ENCODE data around the gene LSAMP. TPM values are rescaled to one million over a fixed set of nuclear protein-coding genes. Genes with fewer than 3 reads are reported as not detected.

Gene LSAMP
- total RNA-seq, 1 donor from 2014 or later, result 4.4 TPM

DNA sequence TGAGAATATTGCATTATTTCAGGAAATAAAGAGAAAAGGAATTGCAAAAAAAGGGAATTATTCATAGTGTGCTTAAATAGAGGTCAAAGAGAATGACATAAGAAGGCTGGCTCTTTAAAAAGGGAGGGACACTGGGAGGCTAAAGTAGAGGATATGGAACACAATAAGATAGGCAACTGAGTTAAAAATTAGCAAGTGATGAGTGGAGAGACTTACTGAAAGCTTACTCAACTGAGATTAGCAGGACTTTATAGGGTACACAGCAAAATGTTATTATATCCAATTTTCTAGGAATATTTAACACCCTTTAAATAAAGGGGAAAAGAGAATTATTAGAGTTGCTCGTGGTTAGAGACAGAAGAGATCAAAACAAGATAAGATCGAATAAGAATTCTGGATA is 375.2 kb downstream of the LSAMP start:
- no peak for TF ChIP-seq CTCF (IDR thresholded peaks at IDR 0.05)
- H3K27ac Mint-ChIP-seq (ENCODE audit: unreplicated experiment), result no peak overlapping the region
- DNase-seq (ENCODE audit: extremely low spot score, unreplicated experiment), result no peak
- no peaks in the 10 kb centered on the region for H3K36me3 Mint-ChIP-seq (ENCODE audit: unreplicated experiment)
- H3K4me3 Mint-ChIP-seq (ENCODE audit: unreplicated experiment), result no peak overlapping the region
- H3K27me3 Mint-ChIP-seq (ENCODE audit: unreplicated experiment), result no peaks in the 10 kb centered on the region
- no peaks in the 10 kb centered on the region for H3K9me3 Mint-ChIP-seq (ENCODE audit: unreplicated experiment)
- peaks cover 2% of the 10 kb centered on the region for H3K4me1 Mint-ChIP-seq (ENCODE audit: unreplicated experiment)

GRCh38 chr3:116069024-116069423 is 376.3 kb downstream of the LSAMP start:
- H3K27me3 Mint-ChIP-seq (ENCODE audit: unreplicated experiment), result no peaks in the 10 kb centered on the region
- DNase-seq (ENCODE audit: extremely low spot score, unreplicated experiment), result no peak

DNA sequence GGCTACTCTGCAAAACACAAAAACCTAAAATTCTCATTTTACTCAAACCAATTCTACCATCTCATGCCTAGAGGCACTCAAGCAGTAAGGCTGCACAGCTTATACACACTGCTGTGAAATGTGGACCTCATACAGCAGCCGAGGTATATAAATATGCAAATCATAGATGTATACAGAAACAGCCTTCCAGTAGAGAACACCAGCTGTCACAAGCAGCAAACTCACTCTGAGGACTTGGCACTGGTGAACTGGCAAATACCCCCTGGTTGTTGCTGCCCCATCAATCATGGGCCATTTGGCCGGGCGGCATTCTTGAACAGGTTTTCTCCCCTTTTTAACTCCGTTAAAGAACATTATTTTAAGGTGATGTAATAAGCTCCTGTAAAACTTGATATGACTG is 378.0 kb downstream of the LSAMP start:
- Mint-ChIP-seq H3K4me3 (ENCODE audit: unreplicated experiment) (no peak overlapping the region), H3K27me3 (ENCODE audit: unreplicated experiment) (no peaks in the 10 kb centered on the region), H3K4me1 (ENCODE audit: unreplicated experiment) (peaks cover 2% of the 10 kb centered on the region), H3K9me3 (ENCODE audit: unreplicated experiment) (no peaks in the 10 kb centered on the region), H3K36me3 (ENCODE audit: unreplicated experiment) (no peaks in the 10 kb centered on the region), H3K27ac (ENCODE audit: unreplicated experiment) (no peak overlapping the region)
- no peak for DNase-seq (ENCODE audit: extremely low spot score, unreplicated experiment)
- TF ChIP-seq CTCF (IDR thresholded peaks at IDR 0.05), result no peak

More at GRCh38 chr3:116069024-116069423, 376.3 kb downstream of the LSAMP start:
- H3K27ac Mint-ChIP-seq (ENCODE audit: unreplicated experiment), result no peak overlapping the region
- no peak for TF ChIP-seq CTCF (IDR thresholded peaks at IDR 0.05)
- H3K36me3 Mint-ChIP-seq (ENCODE audit: unreplicated experiment), result no peaks in the 10 kb centered on the region
- no peak overlapping the region for H3K4me3 Mint-ChIP-seq (ENCODE audit: unreplicated experiment)
- peaks cover 2% of the 10 kb centered on the region for H3K4me1 Mint-ChIP-seq (ENCODE audit: unreplicated experiment)
- H3K9me3 Mint-ChIP-seq (ENCODE audit: unreplicated experiment), result no peaks in the 10 kb centered on the region

DNA sequence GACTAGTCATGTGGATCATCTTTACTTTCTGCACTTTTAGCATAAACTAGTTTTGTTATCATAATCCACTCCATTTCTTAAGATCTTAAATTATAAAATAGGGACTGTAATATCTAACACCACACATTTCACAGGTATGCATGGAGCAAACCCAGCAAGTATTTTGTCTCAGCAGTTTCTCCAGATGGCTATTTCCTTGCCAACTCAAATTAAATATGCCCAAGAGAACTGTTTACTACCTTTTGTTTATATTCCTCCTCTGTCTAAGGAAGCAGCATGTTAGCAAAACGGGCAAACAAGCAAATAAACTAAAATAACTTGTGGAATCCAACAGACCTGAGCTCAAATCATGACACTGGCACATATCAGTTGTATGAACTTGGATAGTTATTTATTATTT is 379.8 kb downstream of the LSAMP start:
- no peak for TF ChIP-seq CTCF (IDR thresholded peaks at IDR 0.05)
- no peaks in the 10 kb centered on the region for H3K9me3 Mint-ChIP-seq (ENCODE audit: unreplicated experiment)
- no peaks in the 10 kb centered on the region for H3K27me3 Mint-ChIP-seq (ENCODE audit: unreplicated experiment)
- H3K27ac Mint-ChIP-seq (ENCODE audit: unreplicated experiment), result no peak overlapping the region
- no peak overlapping the region for H3K4me3 Mint-ChIP-seq (ENCODE audit: unreplicated experiment)
- H3K36me3 Mint-ChIP-seq (ENCODE audit: unreplicated experiment), result no peaks in the 10 kb centered on the region
- no peak for DNase-seq (ENCODE audit: extremely low spot score, unreplicated experiment)
- peaks cover 2% of the 10 kb centered on the region for H3K4me1 Mint-ChIP-seq (ENCODE audit: unreplicated experiment)

DNA sequence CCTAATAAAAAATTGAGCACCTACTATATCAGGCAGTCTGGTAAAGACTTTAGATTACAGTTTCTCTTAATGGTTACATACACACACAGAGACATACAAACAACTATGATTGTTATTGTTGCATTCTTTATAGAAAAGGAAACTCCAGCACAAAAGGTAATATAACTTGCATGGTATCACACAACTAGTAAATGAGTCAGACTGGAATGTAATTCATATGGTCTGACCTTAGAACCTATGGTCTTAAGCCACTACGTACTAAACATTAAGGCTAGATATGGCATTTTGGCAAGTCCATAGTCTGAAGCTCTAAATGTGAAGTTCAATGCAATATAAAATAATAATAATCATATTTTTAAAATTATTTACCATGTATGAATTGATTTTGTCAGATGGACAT is 380.6 kb downstream of the LSAMP start:
- no peaks in the 10 kb centered on the region for H3K9me3 Mint-ChIP-seq (ENCODE audit: unreplicated experiment)
- H3K36me3 Mint-ChIP-seq (ENCODE audit: unreplicated experiment), result no peaks in the 10 kb centered on the region
- peaks cover 8% of the 10 kb centered on the region for H3K4me1 Mint-ChIP-seq (ENCODE audit: unreplicated experiment)
- no peaks in the 10 kb centered on the region for H3K27me3 Mint-ChIP-seq (ENCODE audit: unreplicated experiment)
- DNase-seq (ENCODE audit: extremely low spot score, unreplicated experiment), result no peak
- no peak overlapping the region for H3K4me3 Mint-ChIP-seq (ENCODE audit: unreplicated experiment)
- H3K27ac Mint-ChIP-seq (ENCODE audit: unreplicated experiment), result no peak overlapping the region
- no peak for TF ChIP-seq CTCF (IDR thresholded peaks at IDR 0.05)

Data from osteocyte (in vitro differentiated cells).